NOMO-1 (cell line): ENCODE measurements around the gene FOXE3.
"Not testable (repeated sequence)": the region's sequence is repeated elsewhere in the genome, so short reads cannot be mapped to it uniquely, and the experiment has no call there.

ENCODE experiments used
- DNase-seq, 2 experiments: peaks; one replicate each; lab custom pipeline; 2025; ENCODE audit not compliant: unreplicated experiment in 2 of 2; lab: John Stamatoyannopoulos, UW

The FOXE3 gene

GRCh38 chr1:47445823-47446550 lies 29.9 kb downstream of the FOXE3 start:
- DNase-seq = no peak

GRCh38 chr1:47448462-47449222 lies 32.6 kb downstream of the FOXE3 start:
- DNase-seq = no peak

GRCh38 chr1:47449822-47450552 lies 33.9 kb downstream of the FOXE3 start:
- DNase-seq = no peak

GRCh38 chr1:47450606-47451005 lies 34.5 kb downstream of the FOXE3 start:
- DNase-seq = no peak

GRCh38 chr1:47452426-47452825 lies 36.3 kb downstream of the FOXE3 start:
- DNase-seq = no peak

GRCh38 chr1:47453910-47454309 lies 37.8 kb downstream of the FOXE3 start:
- not testable (repeated sequence) for DNase-seq

GRCh38 chr1:47456250-47456649 lies 40.2 kb downstream of the FOXE3 start:
- no peak for DNase-seq

- DNase-seq = not testable (repeated sequence)
Measured at GRCh38 chr1:47457547-47457946, 41.5 kb downstream of the FOXE3 start.

- DNase-seq = no peak
Measured at GRCh38 chr1:47459253-47459788, 43.2 kb downstream of the FOXE3 start.

GRCh38 chr1:47460040-47460439 lies 44.0 kb downstream of the FOXE3 start:
- no peak for DNase-seq

GRCh38 chr1:47460456-47460855 lies 44.4 kb downstream of the FOXE3 start:
- DNase-seq = no peak

GRCh38 chr1:47465605-47466004 lies 49.5 kb downstream of the FOXE3 start:
- DNase-seq = no peak
